ENCODE results near the gene SIL1.

SIL1 gene

GRCh38 chr5:139134906-139135305 lies 63.3 kb downstream of the SIL1 start:
- no peak for DNase-seq (ENCODE audit: low spot score)
- TF ChIP-seq, protein P1, sequence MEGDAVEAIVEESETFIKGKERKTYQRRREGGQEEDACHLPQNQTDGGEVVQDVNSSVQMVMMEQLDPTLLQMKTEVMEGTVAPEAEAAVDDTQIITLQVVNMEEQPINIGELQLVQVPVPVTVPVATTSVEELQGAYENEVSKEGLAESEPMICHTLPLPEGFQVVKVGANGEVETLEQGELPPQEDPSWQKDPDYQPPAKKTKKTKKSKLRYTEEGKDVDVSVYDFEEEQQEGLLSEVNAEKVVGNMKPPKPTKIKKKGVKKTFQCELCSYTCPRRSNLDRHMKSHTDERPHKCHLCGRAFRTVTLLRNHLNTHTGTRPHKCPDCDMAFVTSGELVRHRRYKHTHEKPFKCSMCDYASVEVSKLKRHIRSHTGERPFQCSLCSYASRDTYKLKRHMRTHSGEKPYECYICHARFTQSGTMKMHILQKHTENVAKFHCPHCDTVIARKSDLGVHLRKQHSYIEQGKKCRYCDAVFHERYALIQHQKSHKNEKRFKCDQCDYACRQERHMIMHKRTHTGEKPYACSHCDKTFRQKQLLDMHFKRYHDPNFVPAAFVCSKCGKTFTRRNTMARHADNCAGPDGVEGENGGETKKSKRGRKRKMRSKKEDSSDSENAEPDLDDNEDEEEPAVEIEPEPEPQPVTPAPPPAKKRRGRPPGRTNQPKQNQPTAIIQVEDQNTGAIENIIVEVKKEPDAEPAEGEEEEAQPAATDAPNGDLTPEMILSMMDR (IDR thresholded peaks at IDR 0.05; ENCODE audit: borderline replicate concordance, control extremely low read depth, extremely low read depth, insufficient read depth, missing control alignments), result no peak
- in situ Hi-C loops (cut with MboI; ENCODE audit: low sequenced_read_pairs, unreplicated experiment), result no loop called here

DNA sequence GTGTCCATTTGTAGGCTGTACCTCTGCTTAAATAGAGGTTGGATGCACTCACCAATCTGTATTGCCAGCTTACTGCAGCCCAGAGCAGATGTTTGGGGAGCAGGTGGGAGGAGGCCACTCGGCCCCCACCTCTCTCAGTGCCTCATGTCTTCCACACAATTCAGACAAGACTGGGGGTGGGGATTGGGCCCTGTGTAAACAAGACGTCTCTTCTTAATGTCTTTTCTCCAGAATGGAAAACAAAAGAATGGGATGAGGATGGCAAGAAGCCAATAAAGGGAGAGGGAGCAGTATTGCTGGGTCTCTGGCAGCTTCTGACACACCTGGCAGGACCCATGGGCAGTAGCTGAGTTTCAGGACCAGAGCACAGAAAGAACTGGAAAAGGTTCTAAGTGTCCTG lies 64.9 kb downstream of the SIL1 start:
- in situ Hi-C loops (cut with MboI; ENCODE audit: low sequenced_read_pairs, unreplicated experiment), result no loop called here
- TF ChIP-seq, protein P1 (IDR thresholded peaks at IDR 0.05; ENCODE audit: borderline replicate concordance, control extremely low read depth, extremely low read depth, insufficient read depth, missing control alignments), result no peak
- DNase-seq (ENCODE audit: low spot score), result no peak

DNA sequence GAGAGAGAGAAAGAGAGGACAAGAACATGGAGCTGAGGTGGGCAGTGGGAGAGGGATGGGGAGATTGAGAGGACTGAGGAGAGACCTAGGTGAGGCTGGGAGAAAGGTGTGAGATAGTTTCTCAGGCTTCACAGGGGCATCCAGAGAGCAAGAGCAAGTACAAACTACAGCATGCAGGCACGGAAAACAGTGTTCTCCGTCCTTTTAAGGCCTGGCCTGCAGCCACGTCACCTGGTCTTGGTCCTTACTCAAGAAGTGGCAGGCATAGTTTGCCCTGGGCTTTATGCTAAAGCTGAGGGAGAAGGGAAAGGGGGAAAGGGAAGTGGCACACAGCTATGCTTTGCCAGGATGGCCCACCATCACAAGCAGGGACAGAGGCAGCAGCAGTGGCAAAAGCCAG lies 65.7 kb downstream of the SIL1 start:
- TF ChIP-seq, protein P1 (IDR thresholded peaks at IDR 0.05; ENCODE audit: borderline replicate concordance, control extremely low read depth, extremely low read depth, insufficient read depth, missing control alignments), result no peak
- no peak for DNase-seq (ENCODE audit: low spot score)
- in situ Hi-C loops (cut with MboI; ENCODE audit: low sequenced_read_pairs, unreplicated experiment), result no loop called here

GRCh38 chr5:139131921-139132432 lies 66.2 kb downstream of the SIL1 start:
- DNase-seq (ENCODE audit: low spot score), result no peak
- in situ Hi-C loops (cut with MboI; ENCODE audit: low sequenced_read_pairs, unreplicated experiment), result no loop called here
- TF ChIP-seq, protein P1 (IDR thresholded peaks at IDR 0.05; ENCODE audit: borderline replicate concordance, control extremely low read depth, extremely low read depth, insufficient read depth, missing control alignments), result no peak

- in situ Hi-C loops (cut with MboI; ENCODE audit: low sequenced_read_pairs, unreplicated experiment), result no loop called here
- DNase-seq (ENCODE audit: low spot score), result no peak
Measured at GRCh38 chr5:139131465-139131864, 66.7 kb downstream of the SIL1 start.

DNA sequence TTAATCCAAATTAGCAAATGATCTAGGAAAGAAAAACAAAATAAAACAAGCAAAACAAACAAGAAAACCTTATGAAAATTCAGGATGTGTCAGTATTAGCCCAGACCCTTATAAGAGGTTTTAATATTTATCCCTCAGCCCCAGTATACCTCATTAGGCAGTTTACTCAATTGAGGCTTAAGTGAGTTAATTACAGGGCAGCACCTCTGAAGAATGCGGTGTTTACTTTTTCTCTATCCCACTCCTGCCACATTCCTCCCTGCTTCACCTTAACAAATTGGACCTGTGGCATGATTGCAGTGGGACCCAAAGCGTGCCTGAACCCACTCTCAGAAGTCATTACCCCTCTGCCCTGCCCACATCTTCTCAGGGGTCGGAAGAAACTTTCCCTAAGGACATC lies 67.1 kb downstream of the SIL1 start:
- TF ChIP-seq, protein P1 (IDR thresholded peaks at IDR 0.05; ENCODE audit: borderline replicate concordance, control extremely low read depth, extremely low read depth, insufficient read depth, missing control alignments), result no peak
- no peak for DNase-seq (ENCODE audit: low spot score)
- in situ Hi-C loops (cut with MboI; ENCODE audit: low sequenced_read_pairs, unreplicated experiment), result no loop called here

More at GRCh38 chr5:139131465-139131864, 66.7 kb downstream of the SIL1 start:
- TF ChIP-seq, protein P1 (IDR thresholded peaks at IDR 0.05; ENCODE audit: borderline replicate concordance, control extremely low read depth, extremely low read depth, insufficient read depth, missing control alignments), result no peak
